GM12872 (cell line): ENCODE results near the gene ZNF423.

Experiments used
- CTCF ChIP-seq: IDR thresholded peaks from 3 replicates; pipeline ENCODE4 v1.5.1; 2011; ENCODE audit warnings: low read depth, mild to moderate bottlenecking, low read length, moderate library complexity; ENCODE audit not compliant: insufficient read depth

Gene ZNF423

GRCh38 chr16:49590166-49590871, 265.6 kb downstream of the ZNF423 start:
- TF ChIP-seq CTCF: no peak

GRCh38 chr16:49589544-49590031, 266.3 kb downstream of the ZNF423 start:
- no peak for TF ChIP-seq CTCF

- TF ChIP-seq CTCF: no peak
Measured at GRCh38 chr16:49588729-49589384, 267.1 kb downstream of the ZNF423 start.

- TF ChIP-seq CTCF: no peak
Measured at GRCh38 chr16:49588026-49588425, 267.9 kb downstream of the ZNF423 start.

- no peak for TF ChIP-seq CTCF
Measured at GRCh38 chr16:49587511-49587910, 268.4 kb downstream of the ZNF423 start.

- TF ChIP-seq CTCF: no peak
Measured at GRCh38 chr16:49586466-49587450, 269.2 kb downstream of the ZNF423 start.
